ENCODE measurements around the gene NENF.

The NENF gene

DNA sequence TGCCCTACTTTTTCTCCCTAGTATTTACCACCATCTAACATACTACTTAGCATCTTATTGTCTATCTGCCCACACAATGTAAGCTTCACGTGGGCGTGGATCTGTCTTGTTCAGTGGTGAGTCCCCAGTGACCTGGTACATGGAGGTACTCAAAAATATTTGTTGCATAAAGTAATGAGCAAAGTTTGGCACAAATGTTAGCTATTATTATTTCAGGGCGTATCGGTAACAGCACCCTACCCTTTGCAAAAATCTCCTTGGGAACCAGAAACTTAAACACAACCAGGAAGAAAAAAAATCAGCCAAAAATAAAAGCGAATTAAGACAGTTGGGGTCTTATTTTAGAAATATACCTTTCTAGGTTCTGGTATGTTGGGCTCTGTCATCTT, 454 bp upstream of the NENF start:
- DNase-seq: peak; percentile 20

DNA sequence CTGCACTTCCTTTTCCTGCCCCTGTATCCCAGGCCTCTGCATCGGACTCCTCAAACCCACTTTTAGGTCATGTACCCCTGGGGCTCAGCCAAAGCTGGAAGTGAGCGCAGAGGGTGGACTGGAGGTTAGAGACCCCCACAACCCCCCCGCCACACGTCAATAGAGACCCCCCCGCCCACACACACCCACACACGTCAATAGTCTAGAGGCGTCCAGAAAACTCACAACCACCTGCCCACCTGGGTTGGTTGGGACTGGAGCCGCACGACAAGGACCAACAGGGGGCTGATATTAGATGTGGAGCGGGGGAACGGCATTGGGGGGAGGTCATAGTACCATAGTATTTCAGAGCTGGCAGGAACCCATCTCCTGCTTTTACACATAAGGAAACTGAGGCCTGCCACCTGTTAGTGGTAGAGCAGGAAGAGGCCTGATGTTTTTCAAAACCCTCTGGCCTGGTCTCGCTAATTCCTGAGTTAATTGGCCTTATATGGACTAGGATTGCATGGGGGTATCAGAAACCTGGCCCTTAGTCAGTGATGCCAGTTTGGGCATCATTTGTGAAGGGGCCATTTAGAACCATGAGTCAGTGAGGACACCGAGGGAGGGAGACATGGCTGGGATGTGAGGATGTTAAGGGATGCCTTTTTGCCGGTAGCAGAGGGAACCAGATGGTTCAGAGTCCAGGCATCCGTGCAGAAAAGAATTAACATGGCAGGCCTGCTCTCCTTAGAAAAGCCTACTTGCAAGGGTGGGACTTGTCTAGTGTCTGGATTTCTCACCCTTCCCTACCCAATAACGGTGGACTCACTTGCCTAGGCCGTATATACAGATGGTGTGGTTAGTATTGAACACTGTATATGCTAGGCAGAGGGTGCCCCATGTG, 1.1 kb downstream of the NENF start:
- DNase-seq: no peak

DNA sequence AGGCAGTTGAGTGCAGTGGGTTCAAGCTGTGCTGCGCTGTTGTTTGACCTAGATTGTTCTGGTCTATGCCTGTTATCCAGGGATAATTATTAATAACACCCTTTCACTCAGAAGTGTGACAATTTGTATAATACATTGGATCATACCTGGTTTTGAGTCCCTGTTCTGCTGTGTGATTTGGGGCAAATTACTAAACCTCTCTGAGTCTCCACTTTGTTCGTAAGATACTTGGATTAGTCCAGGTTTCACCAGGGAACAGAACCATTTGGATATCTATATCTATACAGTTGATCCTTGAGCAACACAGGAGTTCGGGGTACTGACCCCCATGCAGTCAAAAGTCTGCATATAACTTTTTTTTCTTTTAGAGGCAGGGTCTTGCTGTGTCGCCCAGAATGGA, 2.3 kb downstream of the NENF start:
- DNase-seq: no peak

DNA sequence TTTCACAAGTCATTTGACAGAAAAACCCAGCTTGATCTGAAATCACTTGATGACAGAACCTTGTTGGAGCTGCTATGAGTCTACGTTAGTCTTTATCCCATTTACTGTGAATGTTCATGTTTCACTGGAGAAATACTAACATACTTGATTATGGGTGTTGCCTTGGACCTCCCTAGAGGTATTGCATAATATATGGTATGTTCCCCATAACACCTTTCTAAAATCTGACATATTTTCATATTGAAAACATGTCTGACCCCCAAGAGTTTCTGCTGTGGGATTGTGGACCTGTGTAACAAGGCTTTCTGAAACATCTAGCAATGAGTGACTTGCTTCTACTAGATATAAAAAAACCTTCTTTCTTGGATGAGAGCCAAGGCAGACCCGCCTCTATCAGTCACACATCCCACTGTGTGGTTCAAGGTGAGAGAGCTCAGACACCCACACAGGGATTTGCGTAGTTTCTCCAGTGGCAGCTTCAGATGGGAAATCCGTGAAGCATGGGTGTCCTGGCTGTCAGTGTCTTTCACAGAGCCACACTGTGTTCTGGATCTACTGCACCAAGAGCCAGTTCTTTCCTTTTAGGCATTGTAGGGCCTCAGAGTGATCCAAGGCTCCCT, 4.6 kb downstream of the NENF start:
- no peak for DNase-seq

DNA sequence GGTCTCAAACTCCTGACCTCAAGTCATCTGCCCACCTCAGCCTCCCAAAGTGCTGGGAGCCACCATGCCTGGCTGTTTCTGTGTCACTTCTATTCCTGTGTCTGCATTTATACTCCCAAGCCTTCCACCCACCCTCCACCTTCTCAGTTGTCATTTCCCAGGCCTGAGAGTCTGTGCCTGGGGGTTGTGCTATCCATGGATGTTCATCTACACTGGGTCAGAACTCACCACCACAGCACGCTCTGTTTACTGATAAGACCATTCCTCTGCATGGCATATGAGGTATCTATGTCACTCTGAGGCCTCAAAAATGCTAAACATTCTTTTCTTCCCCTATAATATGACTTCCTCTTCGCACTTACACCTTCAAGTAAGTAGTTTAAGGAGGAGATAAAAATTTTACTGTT, 6.1 kb downstream of the NENF start:
- peak; percentile 5 for DNase-seq

DNA sequence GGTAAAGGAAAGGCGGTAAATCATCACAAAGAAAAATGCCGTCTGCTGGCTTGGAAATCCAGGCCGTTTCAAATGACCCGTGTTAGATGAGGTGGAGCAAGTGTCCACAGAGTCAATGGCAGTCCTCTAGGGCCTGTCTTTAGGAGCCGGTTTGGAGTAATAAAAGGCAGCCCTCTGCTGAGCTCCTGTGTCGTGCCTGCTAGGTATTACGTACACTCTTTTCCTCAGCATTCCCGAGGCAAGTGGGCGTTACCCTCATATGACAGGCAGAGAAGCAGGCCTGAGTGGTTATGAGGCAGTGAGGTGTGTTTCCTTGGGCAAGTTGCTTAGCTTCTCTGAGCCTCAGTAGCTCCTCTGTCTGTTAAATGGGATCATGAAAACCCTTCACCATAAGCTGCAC, 7.7 kb downstream of the NENF start:
- DNase-seq: no peak

DNA sequence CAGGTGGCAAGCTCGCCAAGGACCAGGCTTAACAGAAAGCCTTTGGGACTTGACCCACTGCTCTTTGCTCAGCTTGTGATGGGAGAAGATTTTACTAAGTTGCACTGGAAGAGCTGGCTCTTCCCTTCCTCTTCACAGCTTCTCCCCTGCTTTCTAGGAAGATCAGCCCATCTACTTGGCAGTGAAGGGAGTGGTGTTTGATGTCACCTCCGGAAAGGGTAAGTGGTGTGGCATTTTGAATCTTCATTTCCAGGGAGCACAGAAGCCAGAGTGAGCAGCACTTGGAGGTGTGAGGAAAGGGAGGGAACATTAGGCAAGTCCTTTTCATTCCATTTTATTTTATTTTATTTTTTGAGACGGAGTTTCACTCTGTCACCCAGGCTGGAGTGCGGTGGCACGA, 9.7 kb downstream of the NENF start:
- no peak for DNase-seq

DNA sequence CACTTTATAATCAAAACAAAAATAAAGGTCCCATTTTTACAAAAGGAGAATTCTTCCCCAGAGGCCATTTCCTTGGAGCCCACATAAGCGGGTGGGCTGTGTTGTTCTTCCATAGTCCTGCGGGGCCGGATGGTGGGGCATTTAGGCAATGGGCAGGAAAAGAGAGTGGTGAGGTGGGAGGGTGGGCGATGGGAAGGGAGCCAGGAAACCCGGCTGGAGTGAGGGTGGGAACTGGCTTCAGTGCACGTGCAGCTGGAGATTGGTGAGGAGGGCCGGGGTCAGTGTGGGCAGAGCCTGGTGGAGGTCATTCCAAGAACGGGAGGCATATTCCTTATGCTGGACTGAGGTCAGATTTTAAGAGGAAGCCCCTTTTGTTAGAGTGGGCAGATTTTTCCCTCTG, 13.6 kb downstream of the NENF start:
- no peak for DNase-seq

DNA sequence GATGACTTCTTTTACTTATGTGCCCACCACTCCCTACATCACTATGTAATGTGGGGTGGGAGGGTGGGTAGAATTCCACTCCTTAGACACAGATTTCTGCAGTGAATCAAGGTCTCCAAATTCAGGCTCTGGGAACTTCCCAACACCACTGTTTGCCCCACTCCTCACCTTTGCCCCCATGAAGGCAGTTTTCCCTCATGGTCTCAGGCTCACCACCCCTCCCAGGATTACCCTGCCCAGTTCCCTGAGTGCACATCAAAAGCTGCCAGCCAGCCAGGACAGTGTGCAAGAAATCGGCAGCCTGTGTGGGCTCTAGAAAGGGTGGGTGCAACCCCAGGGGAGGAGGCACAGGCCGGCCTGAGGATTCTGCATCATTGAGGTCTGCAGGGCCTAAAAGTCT, 14.8 kb downstream of the NENF start:
- no peak for DNase-seq

DNA sequence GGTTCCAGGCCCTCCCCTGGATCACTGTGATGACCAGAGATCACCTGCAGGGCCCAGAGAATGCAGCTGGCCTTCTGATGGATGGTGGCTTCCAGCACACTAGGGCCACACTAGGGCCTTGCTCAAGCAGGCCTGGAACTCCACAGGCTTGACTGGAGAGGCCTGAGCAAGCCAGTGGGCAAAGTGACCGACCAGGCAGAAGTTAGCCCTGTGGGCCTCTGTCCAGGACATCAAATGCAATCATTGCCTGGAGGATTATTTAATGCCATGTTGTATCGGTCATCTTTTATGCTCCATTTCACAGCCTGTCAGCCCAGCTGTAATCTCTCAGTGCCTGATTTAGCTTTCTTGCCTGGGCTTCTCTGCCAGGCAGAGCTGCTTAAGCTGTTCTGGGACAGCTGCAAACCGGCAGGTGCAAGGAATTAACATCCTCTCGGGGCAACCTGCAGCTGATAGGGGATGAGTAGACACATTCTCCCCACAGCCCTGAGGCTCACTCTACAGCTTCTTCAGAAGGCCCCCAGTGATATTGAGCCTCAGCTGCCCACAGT, 17.7 kb downstream of the NENF start:
- no peak for DNase-seq

DNA sequence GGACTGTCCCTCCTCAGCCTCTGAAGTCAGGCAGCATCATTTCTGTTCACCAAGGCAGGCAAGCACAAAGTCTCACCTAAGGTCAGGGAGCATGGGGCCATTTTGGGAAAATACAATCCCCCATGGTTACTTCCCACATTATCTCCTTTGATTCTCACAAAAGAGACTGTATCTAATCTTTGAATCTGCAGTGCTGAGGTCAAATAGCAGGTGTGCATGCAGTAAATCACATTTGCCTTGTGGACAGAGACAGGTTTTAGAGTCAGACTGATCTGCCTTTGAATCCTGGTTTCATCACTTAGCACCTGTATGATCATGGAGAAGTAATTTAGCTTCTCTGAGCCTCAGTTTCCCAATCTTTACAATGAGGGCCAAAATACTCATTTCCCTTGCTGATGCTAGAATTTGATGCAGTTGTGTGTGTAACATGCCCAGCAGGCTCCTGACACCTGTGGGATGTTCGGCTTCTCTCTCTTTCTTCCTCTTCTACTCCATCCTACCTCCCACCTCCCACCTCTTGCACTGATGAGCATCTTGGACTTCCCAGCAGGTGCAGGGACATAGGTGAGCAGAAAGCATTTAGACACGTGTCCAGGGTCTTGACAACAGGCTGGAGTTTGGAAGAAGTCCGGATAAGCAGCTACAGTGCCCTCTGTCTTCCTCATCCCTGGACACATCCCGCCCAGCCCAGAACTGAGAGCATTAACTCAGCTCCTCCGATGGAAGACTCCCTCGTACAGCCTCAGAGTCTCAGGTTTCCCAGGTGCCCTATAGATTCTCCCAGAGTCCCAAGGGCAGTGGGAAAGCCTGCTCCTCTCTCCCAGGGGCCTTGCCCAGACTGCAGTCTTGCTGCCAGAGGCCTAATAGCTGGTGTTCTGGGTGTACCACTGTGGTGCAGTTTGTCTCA, 18.9 kb downstream of the NENF start:
- no peak for DNase-seq

DNA sequence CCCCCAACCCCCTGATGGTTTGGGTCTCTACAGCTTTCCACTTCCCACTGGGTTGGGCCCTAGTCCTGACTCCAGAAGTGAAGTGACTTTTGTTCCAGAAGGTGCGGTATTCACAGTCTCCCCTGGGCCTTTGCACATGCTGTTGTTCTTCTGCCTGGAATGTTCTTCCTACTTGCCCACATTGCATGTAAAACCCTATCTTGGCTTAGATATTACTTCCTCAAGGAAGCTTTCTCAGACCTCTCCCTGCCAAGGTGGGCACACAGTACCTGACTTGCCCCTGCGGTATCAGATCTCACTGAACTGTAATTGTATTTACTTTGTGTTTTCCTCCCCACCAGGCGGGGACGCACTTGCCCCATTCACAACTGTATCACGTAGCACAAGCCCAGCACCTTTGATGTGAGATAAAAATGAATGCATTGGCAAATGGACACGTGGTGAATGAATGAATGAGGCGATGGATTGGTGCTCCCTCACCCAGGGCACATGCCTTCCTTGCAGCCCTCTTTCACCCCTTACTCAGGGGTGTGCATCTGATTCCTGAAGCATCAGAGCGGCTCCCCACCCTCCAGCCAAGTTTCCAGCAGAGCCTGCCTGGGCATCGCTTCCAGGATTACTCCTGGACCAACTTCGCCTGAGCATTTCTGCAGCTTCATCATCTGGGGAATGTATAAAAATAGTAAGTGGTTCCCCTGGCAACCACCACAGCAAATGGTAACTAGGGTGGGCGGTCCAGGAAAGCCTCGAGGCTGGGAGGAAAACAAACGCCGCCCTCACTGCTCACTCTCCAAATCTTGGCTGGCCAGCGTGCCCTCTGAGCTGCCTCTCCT, 19.8 kb downstream of the NENF start:
- no peak for DNase-seq

DNA sequence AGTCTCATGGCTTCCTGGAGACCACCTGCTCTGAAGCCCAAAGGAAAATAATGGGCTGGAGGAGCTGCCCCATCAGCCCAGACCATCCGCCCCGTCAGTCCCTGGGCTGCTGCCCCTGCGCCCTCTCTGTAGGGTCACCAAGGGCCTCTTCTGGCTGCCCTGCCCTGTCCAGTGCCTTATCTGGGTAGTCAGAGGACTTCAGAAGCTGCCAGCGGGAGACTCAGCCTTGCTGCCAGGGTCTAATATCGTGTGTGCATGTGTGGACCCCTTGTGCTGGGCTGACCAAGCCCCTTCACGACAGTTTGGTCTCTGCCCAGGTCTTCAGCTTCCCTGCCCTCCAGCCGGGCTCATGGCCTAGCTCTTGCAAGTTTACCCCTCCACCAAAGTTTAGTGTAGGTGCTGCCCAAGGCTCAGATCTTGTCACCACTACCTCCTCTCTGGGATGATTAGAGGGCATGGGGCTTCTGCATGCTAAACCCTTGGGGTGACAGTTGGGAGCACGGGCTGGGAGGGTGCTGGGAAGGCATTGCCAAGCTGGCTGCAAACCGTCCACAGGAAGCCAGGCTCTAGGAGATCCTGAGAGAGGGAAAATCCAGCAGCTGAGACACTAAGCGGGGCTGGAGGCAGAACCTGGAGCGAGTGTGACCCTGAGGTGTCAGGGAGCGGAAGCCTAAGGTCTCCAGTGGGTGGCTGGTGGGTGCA, 20.6 kb downstream of the NENF start:
- DNase-seq: no peak

DNA sequence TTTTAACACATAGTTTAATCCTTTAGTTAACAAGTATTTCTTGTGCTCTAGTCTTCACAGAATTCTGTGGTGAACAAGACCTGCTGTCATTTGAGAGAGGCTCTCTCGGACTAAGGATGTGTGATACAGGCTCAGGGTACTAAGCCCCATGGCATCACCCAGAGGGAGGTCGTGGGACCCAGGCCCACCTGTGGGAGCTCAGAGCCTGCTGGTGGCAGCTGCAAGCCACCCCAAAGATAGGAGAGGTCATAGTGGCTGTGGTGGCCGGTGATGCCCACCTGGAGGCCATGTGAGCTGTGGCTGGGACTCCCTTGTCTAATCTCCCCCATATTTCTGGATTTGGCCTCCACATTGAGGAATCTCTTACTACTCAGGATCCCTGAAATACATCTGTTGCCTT, 22.0 kb downstream of the NENF start:
- DNase-seq: no peak

DNA sequence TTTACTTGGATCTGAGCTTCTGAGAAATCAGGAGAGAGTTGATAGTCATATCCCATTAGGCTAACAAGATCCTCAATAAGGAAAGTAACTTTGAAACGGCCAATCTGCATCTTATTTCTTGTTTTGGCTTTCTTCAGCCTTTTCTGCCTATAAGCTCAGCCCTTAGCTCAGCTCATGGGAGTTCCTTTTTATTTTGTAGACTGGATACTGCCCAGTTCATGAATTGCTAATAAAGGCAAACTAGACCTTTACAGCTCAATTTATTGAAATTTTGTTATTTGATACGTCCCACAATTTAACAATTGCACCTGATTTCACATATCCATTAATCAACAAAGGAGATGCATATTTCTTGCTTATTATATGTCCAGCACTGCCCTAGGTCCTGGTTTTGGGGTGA, 22.7 kb downstream of the NENF start:
- DNase-seq: no peak

DNA sequence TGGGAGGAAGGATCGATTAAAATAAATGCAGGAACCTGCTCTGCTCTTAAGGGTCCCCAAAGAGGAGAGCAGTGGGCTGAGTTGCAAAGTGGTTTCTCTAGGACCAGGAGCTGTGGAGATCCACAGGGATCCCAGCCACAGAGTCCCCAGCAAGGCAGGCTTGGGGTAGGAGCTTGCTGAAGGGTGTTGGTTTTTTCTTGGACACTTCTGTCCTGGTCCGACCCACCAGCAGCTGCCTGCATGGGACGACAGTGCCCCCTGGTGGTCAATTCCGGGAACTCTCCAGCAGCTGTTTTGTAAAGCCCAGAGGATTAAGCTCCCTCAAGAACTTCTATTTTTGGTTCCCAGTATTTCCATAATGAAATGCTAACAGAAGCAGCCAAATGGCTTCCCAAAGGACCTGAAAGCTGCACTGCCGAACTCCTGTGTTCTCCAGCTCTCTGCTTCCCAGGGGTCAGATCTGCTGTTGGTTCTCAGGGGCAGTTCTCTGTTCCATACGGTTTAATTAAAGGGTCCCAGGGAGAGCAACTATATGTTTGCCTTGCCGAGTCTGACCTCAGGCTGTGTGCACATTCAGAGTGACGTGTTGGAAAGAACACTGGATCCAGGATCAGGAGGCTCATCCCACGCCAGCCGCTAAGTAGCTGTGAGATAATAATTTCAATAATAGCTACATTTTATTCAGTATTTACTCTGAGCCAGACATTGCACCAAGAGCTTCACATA, 23.2 kb downstream of the NENF start:
- no peak for DNase-seq

DNA sequence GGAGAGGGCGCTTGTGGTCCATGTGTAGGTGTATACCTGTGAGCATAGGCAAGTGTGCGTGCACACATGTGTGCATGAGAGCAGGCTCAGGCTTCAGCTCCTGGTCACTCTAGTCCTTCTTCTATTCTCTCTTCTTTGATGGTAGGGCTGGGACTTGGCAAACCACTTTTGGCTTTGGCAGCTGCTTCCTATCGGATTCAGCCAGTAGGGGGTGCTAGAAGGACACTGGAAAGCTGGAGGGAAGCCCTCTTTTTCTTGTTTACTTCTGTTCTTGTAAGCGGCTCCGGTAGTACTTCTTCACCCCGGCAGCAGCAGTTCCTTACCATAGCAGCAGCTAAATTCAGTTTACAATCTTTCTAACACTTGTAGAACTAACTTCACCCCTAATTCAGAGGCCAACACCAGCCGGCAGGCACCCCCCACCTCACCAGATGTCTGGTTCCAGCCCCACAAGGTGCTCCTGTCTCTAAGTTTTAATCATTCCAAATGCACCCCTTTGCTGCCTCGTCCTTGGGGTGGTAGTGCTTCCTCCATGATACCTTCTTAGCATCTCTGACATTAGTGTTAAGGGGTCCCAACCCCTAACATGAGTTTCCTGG, 25.1 kb downstream of the NENF start:
- DNase-seq: no peak

DNA sequence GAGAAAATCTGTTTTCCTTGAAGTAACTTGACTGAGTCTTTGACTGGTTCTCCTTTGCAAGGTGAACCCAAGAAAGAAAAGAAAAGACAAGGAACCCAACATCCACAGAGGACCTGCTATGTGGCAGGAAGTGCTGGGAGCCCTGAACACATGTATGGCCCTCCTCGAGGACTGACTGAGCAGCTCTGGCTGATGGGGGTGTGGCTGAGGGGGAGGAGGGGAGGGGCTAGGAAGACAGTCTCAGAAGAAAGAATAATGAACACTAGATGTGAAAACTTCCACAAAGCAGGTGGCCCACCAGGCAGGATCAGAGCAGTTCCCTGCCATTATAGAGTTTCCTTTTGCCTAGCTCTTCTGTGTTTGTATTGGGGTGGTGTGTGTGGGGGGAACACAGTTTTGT, 26.1 kb downstream of the NENF start:
- no peak for DNase-seq

DNA sequence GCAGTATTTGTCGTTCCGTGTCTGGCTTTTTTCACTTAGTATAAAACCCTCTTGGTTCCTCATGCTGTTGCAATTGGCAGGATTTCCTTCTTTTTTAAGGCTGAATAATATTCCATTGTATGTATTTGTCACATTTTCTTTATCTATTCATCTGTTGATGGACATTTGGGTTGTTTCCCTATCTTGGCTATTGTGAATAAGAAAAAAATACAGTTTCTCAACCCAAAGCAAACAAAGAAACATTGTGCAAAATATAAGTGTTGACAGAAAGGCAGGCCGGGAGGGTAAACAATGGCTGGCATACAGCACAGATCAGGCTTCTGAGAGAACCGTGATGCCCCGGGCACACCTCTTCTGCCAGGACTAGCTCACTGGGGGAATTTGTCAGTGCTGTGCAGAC, 26.9 kb downstream of the NENF start:
- DNase-seq: no peak

DNA sequence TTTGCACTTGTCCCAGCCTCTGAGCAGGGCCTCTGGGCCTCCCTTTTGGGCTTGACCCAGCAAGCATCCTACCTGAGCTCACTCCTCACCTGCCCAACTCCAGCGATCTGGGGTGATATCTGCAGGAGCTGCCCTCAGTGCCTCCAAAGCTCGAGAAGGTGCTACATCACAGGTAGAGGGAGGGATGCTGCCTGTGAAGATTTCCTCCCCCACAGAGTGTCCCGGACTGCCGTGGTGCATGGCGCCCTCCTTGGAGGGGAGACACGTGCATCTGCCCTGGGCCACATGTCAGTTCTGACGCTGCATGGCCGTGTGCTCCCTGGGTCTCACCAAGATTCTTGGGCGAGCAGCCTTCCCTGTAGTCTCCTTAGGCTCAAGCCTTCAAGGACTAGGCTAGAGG, 27.7 kb downstream of the NENF start:
- DNase-seq: no peak

Data from NCI-H226 (cell line).